Hematopoietic multipotent progenitor cell (in vitro differentiated cells): Measurements from ENCODE around the gene PRR35. TPM values are rescaled to one million over a fixed set of nuclear protein-coding genes. Genes with fewer than 3 reads are reported as not detected.

Experiments
- DNase-seq, 3 donors: peaks; one replicate each; pipeline ENCODE4 v3.0.0-alpha.2; 2011 to 2015; ENCODE audit warnings: low read depth in 2 of 3, low spot score in 2 of 3
- total RNA-seq: library from RNA; depleted of rRNA; stranded (reverse); fragments of >200 nt; gene quantifications from one replicate; pipeline ENCODE4 v1.2.3, GENCODE V29; 2012

PRR35 gene
- total RNA-seq, result under 0.01 TPM

- no peak for DNase-seq
Observed at GRCh38 chr16:560204-560700, at the start of gene PRR35. TSS of gene PRR35 (plus strand) at chr16:560394. CDS start at chr16:563295, 2,901 bp downstream.

- DNase-seq, result no peak
Observed at GRCh38 chr16:512802-513201, 47.4 kb upstream of the PRR35 start.

- DNase-seq, result no peak
Observed at GRCh38 chr16:513950-514349, 46.2 kb upstream of the PRR35 start.

GRCh38 chr16:515175-515938 is 44.8 kb upstream of the PRR35 start:
- DNase-seq, result no peak

GRCh38 chr16:515939-516226 is 44.3 kb upstream of the PRR35 start:
- no peak for DNase-seq

GRCh38 chr16:516301-516700 is 43.9 kb upstream of the PRR35 start:
- DNase-seq, result no peak

GRCh38 chr16:518858-519257 is 41.3 kb upstream of the PRR35 start:
- no peak for DNase-seq

- no peak for DNase-seq
Observed at GRCh38 chr16:519425-519824, 40.8 kb upstream of the PRR35 start.

GRCh38 chr16:519841-520687 is 40.1 kb upstream of the PRR35 start:
- no peak for DNase-seq

- no peak for DNase-seq
Observed at GRCh38 chr16:520847-521246, 39.3 kb upstream of the PRR35 start.

GRCh38 chr16:521381-522210 is 38.6 kb upstream of the PRR35 start:
- no peak for DNase-seq

- no peak for DNase-seq
Observed at GRCh38 chr16:522320-523096, 37.7 kb upstream of the PRR35 start.

GRCh38 chr16:523097-523741 is 37.0 kb upstream of the PRR35 start:
- no peak for DNase-seq

GRCh38 chr16:524274-525040 is 35.7 kb upstream of the PRR35 start:
- DNase-seq, result no peak

GRCh38 chr16:525123-525519 is 35.1 kb upstream of the PRR35 start:
- DNase-seq, result no peak

GRCh38 chr16:525520-526180 is 34.5 kb upstream of the PRR35 start:
- no peak for DNase-seq

GRCh38 chr16:526181-527014 is 33.8 kb upstream of the PRR35 start:
- DNase-seq, result no peak
